HG02571 (cell line): Measurements from ENCODE around the gene IQCK.

Experiments
- ATAC-seq: cut with Tn5 transposase; IDR thresholded peaks from one replicate; pipeline ENCODE4 v1.9.1; 2021; ENCODE audit warnings: mild to moderate bottlenecking, moderate library complexity; ENCODE audit not compliant: unreplicated experiment

Gene IQCK

GRCh38 chr16:19753815-19754643 is 36.0 kb downstream of the IQCK start:
- ATAC-seq: no peak

GRCh38 chr16:19754644-19755036 is 36.6 kb downstream of the IQCK start:
- no peak for ATAC-seq

- ATAC-seq: no peak
Measured at GRCh38 chr16:19755268-19755667, 37.2 kb downstream of the IQCK start.

- no peak for ATAC-seq
Measured at GRCh38 chr16:19757026-19757425, 39.0 kb downstream of the IQCK start.

- ATAC-seq: no peak
Measured at GRCh38 chr16:19757762-19758595, 39.9 kb downstream of the IQCK start.

GRCh38 chr16:19760356-19761060 is 42.4 kb downstream of the IQCK start:
- no peak for ATAC-seq

GRCh38 chr16:19765860-19766553 is 47.9 kb downstream of the IQCK start:
- ATAC-seq: no peak

- ATAC-seq: no peak
Measured at GRCh38 chr16:19766554-19766884, 48.4 kb downstream of the IQCK start.

GRCh38 chr16:19766988-19767387 is 48.9 kb downstream of the IQCK start:
- ATAC-seq: no peak

GRCh38 chr16:19767497-19767896 is 49.4 kb downstream of the IQCK start:
- no peak for ATAC-seq

- ATAC-seq: no peak
Measured at GRCh38 chr16:19769239-19769638, 51.2 kb downstream of the IQCK start.

GRCh38 chr16:19771040-19771439 is 53.0 kb downstream of the IQCK start:
- no peak for ATAC-seq

GRCh38 chr16:19771796-19772195 is 53.7 kb downstream of the IQCK start:
- ATAC-seq: no peak

- ATAC-seq: no peak
Measured at GRCh38 chr16:19774024-19774423, 56.0 kb downstream of the IQCK start.

GRCh38 chr16:19776147-19776546 is 58.1 kb downstream of the IQCK start:
- no peak for ATAC-seq

- no peak for ATAC-seq
Measured at GRCh38 chr16:19776565-19776964, 58.5 kb downstream of the IQCK start.

- no peak for ATAC-seq
Measured at GRCh38 chr16:19780321-19780720, 62.2 kb downstream of the IQCK start.

GRCh38 chr16:19781226-19781625 is 63.2 kb downstream of the IQCK start:
- no peak for ATAC-seq

- ATAC-seq: no peak
Measured at GRCh38 chr16:19783363-19784182, 65.5 kb downstream of the IQCK start.

- ATAC-seq: no peak
Measured at GRCh38 chr16:19784183-19784736, 66.2 kb downstream of the IQCK start.
